Stimulated activated CD4-positive, alpha-beta T cell treated with anti-CD3 and anti-CD28 coated beads, Interleukin-1b, Interleukin-23, amount 100 ng/mL, for 48 hours (primary cell): ENCODE measurements around the gene MUC6.
"Not testable (repeated sequence)": the region's sequence is repeated elsewhere in the genome, so short reads cannot be mapped to it uniquely, and the experiment has no call there.

Source experiments
- DNase-seq: peaks from one replicate; pipeline ENCODE4 v3.0.0-alpha.2; 2020

The MUC6 gene

DNA sequence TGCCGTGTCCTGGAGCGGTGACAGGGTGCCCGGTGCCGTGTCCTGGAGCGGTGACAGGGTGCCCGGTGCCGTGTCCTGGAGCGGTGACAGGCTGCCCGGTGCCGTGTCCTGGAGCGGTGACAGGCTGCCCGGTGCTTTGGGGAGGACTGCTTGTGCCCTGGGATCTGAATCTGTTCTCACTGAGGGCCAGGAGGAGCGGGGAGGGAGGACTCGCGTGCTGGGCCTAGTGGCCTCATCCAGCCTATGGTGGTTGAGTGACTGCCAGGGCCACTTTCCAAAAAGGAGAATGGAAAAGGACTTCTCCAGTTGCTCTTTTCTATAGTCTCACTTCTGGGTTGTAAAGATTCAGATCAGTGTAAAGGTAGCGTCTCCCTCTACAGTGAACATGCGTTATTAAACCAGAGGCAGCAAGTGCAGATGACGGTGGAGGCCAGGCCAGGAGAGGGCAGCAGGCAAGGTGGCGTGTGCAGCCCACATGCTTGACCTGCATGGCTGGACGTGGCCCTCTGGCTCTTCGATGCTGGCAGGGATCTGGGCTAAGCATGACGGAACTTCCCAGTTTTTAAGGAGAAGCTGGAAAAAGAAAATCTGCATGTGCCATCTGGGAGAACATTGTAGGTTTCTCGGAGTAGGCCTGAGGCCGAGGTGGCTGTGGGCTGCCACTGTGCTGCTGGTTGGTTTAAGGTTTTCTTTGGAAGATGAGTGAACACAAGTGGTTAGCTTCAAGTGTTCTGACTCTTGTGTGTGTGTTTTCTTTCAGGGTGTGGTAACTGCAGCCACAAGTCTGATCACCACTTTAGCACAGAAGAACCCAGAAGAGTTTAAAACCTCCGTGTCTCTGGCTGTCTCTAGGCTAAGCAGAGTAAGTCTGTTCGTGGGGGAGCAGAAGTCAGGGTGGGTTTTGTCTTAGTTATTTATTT is 55.8 kb downstream of the MUC6 start:
- DNase-seq, result no peak

DNA sequence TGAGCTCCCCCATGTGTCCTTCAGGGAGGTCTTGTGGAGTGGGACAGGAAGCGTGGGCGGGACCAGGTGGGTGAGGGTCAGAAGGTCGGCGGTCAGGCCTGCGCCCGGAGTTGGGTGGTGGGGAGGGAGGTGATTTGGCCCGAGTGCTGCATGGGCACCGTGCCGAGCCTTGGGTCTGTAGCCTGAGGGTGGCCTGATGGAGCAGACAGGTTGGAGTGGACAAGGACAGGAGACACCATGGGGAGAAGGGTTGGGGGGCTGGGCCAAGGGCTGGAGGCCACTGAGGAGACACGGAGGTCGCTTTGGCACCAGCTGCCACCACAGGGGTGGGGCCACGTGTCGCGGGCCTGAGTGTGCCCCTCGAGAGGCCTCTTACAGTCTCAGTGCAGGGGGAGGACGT is 57.7 kb downstream of the MUC6 start:
- no peak for DNase-seq

DNA sequence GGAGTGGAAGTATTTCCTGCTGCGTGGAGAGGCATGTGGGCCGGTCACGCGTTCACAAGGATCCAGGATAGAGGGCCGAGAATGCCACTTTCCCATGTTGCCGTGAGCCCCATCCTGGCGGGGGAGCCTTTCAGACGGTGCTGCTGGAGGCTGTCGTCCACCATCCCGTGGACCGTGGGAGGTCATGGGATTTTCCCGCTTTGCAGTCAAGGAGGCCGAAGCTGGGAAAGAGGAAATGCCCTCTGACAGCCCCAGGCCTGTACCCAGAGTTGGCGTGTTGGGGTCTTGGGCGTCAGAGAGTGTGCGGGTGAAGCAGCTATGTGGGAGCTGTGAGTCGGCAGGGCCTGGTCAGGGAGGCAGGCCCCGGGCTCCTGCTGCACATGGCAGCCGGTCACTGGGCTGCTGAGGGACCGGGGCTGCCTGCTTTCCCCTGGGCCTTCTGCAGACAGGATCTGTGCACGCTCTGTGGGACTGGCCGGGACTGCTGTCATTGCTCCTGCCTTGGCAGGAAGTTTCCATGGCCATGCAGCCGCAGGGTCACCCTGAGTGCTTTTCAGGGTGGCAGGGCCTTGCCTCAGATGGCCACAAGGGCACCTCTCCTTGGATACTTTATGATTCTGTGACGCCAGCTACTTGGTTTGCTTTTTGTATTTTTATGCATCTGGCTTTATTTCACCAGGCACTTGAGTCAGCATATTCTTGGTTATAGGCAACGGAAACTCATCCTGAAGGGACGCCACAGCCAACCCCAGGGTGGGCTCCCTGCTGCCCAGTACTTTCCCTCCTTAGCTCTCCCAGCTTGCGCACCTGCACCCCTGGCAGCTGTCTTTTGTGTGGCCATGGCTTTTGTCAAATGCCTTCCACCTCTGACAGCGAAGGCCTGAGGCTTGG is 58.4 kb downstream of the MUC6 start:
- DNase-seq, result no peak

DNA sequence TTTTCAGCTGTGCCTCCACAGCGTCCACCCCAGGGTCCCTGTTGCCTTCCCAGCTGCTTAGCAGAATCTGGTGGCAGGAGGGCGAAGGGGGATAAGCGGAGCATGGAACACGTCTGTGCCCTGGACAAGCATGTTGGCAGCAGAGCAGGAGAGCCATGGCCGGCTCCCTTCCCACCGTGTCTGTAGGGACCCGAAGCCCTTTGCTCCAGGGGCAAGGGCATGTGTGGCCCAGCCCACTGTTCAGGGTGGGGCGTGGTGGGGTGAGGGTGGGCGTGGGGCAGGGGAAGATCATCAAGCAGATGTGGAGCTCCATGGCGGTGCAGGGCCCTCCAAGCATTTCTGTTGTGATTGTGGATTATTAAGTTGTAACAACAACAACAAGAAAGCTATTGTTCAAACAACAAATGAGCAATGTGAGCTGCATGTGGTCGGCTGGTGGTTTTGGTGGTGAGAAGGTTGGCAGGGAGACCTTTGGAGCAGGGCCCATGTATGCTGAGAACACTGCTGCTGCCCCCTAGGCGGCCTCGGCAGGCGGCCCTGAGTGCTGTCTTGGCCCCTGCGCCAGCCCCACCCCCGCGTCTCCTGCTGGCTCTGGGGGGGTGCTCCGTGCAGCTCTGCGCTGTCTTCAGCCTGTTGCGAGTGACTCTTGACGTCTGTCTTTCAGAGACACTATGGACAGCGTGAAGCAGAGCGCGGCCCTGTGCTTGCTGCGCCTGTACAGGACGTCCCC is 59.9 kb downstream of the MUC6 start:
- no peak for DNase-seq

DNA sequence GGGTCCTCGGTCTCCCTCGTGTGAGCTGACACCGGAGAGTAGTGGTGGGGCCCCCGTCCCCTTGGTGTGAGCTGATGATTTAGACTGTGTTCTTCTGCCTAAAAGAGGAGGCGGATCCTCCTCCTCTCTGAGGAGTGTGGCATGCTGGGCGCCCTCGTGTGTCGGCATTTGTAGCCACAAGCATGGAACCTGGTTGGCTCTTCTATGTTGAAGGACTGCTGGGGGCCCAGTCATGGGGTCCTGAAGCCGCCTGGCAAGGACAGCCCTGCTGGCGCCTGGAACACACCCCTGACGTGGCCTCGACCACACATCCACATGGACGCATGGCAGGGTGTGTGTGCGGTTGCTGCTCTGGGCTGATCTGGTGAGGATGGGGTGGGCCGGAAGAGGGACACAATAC is 60.7 kb downstream of the MUC6 start:
- DNase-seq, result no peak

DNA sequence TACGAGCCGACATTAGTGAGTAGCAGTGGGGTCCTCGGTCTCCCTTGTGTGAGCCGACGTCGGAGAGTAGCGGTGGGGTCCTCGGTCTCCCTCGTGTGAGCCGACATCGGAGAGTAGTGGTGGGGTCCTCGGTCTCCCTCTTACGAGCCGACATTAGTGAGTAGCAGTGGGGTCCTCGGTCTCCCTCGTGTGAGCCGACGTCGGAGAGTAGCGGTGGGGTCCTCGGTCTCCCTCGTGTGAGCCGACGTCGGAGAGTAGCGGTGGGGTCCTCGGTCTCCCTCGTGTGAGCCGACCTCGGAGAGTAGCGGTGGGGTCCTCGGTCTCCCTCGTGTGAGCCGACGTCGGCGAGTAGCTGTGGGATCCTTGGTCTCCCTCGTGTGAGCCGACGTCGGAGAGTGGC is 61.1 kb downstream of the MUC6 start:
- not testable (repeated sequence) for DNase-seq

DNA sequence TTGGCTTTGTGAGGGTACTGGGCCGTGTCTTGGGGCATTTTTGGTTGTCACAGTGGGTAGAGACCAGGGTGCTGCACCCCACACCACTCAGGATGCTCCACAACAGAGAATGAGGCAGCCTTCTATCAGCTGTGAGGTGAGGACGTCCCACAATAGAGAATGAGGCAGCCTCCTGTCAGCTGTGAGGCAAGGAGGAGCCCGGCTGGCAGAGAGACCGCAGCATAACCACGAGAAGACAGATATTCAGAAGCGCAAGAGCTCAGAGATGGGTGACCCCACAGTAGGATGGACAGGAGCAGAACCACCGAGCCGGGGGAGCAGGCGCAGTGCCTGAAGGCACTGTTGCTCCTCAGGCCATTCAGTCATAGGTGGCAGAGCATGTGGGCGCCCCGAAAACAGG is 63.3 kb downstream of the MUC6 start:
- no peak for DNase-seq

DNA sequence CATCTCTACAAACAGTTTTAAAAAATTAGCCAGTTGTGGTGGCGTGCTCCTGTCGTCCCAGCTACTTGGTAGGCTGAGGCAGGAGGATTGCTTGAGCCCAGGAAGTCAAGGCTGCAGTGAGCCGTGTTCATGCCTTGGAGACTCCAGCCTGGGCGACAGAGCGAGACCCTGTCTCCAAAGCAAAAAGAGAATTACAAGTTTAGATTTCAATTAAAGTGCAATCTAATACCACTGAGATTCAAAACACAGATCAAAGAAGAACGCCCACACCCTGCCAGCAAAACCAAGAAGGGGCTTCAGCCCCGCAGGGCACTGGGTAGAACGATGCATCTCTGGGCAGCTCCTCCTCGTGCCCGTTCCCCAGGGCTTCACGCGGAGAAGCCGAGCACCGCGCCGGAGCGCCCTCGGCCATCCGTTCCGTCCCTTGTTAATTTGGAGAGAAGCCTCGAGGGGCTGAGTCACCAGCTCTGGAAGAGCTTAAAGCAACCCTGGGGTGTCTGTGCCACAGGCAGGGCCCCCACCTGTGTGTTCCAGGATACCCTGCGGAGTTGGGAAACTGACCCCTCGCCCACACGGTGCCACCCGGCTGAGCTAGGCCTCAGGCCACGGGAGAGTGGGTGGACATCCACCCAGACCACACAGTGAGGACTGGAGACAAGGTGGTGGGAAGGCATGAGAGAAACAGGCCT is 63.9 kb downstream of the MUC6 start:
- DNase-seq, result no peak

DNA sequence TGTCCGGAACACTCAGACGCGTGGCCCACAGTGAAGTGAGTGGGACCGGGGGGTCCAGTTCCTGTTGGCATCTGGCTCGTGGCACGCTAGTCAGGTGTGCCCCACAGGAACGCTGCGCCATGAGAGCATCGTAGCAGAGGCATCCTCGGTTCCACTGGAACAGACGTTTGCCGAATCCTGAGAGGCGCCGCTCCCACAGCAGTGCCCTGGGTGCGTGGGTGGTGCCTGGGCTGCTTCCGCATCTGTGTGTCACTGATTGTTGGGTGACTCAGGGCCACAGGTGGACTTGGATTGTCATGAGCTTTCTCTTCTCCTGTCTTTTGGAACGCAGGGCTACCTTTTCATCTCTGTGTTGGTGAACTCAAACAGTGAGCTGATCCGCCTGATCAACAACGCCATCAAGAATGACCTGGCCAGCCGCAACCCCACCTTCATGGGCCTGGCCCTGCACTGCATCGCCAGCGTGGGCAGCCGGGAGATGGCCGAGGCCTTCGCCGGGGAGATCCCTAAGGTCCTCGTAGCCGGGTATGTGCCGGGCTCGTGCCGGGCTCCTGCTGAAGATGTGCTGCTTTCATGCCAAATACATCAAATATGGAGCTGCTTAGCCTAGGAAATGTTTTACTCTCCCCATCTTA is 64.7 kb downstream of the MUC6 start:
- DNase-seq, result no peak

DNA sequence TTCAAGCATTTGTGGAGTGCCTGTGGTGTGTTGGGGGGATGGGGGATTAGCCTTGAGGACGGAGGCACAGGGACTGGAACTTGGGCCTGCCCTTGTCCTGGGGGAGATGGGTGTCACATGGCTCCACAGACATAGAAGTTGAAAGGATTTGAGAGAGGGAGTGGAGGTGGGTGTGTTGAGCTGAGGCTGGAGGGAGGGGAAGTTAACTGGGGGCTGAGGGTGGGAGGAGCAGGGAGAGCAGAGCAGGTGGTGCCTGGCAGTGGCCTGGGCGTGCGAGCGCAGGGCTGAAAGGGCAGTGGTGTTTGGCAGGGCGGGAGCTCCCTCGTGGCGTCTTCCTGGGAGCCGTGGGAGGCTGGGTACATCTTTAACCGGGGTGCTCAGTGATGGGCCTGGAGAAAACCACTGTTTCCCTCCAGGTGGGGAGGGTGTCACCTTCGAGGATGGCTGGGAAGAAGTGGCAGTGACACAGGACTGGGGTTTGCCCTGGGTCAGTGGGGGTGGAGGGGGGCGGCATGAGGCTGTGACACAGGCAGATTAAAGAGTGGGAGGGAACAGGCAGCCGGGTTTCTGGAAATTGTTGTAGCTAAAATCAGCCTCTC is 65.3 kb downstream of the MUC6 start:
- no peak for DNase-seq

DNA sequence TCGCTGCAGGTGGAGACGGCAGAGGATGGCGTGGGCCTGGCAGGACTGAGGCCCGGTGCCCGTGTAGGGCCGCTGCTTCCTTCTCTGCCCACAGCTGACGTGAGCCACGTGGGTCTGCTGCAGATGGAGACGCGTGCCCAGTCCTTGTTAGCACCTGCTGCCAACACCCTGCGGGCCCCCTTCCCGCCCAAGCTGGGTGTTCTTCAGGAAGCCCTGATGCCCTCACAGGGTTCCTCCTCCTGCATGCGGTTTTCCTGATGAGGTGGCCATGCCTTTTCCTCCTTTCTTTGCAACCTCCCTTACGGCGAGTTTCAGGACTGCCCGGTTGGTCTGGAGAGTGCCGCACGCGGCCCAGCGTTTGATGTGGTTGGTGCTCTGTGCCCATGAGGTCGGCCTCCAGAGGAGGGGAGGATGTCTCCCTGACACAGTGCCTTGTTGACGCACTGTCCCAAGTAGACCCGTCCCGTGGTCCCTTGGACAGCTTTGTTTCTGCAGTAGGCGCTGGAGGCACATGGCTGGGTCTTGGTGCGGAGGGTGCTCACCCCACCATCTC is 66.1 kb downstream of the MUC6 start:
- DNase-seq, result no peak

DNA sequence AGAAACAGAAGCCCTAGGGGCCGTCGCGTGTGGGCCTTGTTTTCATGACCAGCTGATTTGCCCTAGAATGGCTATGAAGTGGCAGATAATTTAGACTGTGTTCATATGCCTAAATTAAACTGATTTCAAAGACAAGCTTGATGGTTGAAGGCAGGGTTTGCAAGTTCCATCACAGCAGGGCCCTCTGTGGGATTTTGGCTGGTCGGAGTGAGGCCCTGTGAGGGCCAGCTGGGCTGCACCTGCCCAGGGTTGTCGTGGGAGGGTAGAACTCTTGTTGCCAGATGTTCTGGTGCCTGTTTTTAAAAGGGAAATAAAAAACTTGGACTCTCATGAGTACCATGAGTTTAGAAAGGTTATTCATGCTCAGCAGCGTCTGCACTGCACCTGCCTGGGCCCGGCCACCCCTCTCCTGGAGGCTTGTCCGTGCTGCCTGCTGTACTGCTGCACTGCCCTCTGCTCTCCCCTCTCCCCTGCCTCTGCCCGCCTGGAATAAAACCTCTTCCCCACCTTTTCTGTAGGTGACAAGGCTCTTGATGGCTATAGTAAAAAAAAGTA is 66.8 kb downstream of the MUC6 start:
- DNase-seq, result no peak

DNA sequence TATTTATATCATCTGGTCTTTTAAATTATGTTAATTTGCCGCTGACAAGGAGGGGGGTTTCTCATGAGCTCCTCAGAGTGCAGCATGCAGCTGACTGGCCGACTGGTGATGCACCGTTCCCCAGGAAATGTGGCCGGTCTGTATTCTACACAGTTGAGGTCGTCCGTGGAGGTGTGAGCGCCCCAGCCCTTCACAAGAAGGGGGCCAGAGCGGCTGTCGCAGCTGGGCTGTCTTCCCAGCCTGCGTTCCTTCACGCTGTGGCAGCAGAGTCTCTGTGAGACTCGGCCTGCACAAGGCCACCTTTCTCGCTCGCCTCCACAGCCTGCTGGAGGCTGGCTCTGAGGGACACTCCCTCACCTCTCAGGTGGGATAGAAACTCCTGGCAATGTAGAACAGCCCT is 67.7 kb downstream of the MUC6 start:
- DNase-seq, result no peak

DNA sequence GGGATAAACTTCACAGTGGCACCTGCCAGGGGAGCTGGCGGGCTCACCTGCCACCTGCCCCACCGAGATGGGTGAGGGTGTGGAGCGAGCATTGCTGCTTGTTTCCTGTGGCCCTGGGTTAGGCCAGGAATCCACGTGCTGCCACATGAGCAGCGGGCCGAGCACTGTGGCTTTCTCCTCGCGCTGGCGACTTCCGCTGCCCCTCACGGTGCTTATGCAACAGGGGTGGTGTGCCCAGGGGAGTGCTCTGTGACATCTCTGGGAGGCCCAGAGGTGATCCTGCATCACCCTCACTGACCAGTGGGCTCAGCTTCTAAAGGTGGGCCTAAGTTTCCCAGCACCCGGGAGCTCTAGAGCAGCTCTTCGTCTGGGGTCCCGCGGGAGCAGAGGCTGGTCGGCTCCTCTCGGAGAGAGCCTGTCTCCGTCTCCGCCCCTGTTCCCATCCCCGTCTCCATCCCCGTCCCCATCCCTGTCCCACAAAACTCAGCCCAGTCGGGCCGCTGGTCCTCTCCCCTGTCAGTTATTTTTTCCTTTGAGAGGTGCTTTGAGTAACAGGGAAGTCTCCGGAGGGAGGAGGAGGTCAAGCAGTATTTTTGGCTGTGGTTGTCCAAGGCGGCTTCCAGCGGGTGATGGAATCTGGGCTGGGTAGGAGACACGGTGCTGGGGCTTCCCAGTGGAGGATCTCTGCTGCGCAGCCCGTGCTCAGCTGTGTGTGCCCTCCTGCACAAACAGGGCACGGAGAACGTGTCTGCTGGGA is 68.3 kb downstream of the MUC6 start:
- no peak for DNase-seq

DNA sequence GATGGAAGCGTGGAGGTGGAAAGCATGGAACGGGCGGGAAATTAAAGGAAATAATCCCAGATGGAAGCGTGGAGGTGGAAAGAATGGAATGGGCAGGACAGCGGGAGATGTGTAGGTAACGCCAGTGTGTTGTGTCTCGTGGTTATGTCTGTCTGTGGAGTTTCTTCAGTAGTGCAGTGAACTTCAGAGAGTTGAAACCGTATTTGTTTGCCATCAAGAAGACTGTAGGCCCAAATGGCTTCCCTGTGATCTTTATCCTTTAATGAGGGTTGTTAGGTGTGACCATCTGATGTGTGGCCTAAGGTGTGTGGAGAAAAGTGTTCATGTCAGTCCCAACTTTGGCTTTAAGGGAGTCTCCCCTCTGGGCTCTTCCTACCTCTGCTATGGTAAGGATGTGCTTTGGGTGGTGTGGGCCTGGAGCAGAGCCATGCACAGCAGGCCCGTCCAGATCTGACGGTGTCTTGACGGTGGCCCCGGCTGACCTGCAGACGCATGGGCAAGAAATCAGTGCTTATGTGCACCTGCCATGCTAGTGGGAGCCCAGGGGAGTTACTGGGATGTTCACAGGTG is 71.2 kb downstream of the MUC6 start:
- DNase-seq, result no peak

DNA sequence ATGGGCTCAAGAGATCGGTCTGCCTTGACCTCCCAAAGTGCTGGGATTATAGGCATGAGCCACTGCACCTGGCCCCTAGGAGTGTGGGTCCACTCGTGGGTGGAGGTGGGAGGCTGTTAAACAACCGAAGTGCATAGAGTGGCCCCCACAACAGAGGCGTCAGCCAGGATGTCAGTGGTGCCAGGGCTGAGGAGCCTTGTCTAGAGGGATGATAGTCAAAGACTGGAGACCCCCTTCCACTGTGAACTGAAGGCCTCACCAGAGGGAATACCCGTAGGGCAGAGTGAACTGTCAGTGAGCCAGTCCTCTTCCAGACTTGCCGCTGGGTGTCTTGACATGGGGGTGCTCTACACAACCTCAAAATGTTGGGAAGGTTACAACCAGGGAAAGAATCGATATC is 72.7 kb downstream of the MUC6 start:
- no peak for DNase-seq
